HG03469 (cell line): ENCODE measurements around the gene LGR6.
A peak's percentile ranks its signal among the peaks of the same experiment; 100 is the strongest.
"Not testable (repeated sequence)": the region's sequence is repeated elsewhere in the genome, so short reads cannot be mapped to it uniquely, and the experiment has no call there.

Experiments used
- ATAC-seq: cut with Tn5 transposase; IDR thresholded peaks from one replicate; pipeline ENCODE4 v1.9.1; 2021; ENCODE audit warnings: mild to moderate bottlenecking, moderate library complexity, moderate number of reproducible peaks; ENCODE audit not compliant: unreplicated experiment

LGR6 gene

DNA sequence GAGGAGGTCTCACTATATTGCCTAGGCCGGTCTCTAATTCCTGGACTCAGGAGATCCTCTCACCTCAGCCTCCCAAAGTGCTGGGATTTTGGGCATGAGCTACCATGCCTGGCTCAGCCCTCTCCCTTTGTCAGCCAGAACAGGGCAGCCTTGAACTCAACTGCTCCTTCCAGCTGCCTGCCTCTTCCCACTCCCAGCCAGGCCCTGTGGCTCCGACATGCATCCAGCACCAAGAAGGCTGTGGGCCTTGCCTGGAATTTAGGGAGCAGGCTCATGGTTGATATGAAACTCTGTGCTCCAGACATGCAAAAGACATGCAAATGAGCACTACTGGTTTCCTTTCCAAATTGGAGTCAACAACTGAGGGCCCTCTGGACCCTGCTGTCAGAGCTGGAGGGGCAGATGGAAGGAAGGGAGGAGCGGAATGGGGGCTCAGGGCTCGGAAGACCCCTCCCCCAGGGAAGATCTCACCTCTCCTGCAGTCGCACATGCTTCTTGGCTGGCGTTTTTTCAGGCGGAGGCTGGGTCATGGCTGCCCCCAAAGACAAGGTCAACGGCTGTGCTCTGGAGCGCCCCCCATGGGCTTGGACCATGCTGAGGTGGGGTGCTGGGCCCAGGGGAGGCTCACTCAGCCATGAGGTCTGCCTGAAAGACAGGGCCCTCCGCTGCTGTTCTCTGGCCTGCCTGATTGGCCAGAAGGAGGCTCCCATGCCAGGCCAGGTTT, 34.6 kb upstream of the LGR6 start:
- no peak for ATAC-seq

DNA sequence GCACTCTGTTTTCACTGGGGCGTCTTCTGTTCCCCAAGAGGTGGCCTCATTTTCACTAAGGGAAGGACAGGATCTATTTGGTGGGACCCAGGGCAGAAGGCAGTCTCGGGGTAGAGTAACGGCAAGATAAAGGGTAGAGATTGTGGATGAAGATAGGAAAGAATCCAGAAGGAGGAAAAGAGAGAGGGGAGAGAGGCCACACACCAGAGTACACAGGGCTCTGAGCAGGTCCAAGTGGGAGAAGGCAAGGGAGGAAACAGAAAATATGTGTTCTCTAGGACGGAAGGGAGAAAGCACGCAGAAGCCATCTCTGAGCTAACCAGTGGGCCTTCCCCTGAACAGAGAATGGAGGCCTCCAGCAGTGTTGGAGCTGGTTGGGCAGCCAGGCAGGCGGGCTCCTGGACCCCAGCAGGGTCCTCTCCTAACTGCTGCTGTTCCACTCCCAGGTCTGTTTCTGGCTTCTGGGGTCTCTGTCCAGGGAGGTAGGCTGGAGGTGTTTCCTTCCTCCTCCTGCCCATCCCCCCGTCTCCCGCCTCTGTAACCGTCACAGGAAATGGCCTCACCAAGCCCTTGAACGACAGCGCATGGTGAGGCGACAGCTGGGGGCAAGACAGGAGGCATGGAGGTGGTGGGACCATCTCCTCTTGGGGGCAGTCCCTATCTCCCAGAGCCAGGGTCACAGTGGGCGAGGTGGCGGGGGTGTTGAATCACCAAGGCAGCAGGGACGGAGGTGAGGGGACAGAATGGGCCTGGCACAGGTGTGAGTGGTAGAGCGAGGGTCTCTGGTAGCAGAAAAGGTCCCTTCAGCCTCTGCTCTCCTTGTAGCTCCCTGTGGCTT, 33.8 kb upstream of the LGR6 start:
- ATAC-seq, result no peak

DNA sequence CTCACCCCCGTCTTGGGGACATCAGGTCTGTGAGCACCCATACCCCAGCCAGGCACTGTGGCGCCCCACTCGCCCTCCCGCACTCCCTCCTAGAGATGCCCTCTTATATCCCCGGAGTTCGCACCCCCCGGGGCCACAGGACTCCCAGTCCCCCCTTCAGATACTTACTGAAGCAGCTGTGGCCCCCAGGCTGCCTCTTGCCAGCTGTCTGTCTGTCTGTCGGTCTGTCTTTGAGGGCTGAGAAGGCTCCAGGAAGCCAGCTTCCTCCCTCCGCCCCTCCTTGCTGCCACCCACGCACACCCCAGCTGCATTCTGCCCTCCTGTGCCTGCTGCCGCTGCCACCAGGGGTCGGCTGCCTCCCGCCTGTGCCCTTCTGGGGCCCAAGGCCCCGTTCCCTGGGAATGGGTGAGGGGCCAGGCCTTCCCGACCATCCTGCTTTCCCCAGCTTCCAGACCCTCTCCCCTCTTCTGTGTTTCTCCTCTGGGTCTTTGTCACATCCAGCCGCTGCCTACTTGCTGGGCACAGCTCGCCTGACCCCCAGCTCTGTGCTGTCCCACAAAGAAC, 33.1 kb upstream of the LGR6 start, which contains the start of gene PTPN7:
PTPN7 (minus strand) TSS at position 226 of the 564 bp plus-strand sequence. CDS start 1,200 bp downstream, outside the sequence.
- ATAC-seq, result peak; percentile 29

DNA sequence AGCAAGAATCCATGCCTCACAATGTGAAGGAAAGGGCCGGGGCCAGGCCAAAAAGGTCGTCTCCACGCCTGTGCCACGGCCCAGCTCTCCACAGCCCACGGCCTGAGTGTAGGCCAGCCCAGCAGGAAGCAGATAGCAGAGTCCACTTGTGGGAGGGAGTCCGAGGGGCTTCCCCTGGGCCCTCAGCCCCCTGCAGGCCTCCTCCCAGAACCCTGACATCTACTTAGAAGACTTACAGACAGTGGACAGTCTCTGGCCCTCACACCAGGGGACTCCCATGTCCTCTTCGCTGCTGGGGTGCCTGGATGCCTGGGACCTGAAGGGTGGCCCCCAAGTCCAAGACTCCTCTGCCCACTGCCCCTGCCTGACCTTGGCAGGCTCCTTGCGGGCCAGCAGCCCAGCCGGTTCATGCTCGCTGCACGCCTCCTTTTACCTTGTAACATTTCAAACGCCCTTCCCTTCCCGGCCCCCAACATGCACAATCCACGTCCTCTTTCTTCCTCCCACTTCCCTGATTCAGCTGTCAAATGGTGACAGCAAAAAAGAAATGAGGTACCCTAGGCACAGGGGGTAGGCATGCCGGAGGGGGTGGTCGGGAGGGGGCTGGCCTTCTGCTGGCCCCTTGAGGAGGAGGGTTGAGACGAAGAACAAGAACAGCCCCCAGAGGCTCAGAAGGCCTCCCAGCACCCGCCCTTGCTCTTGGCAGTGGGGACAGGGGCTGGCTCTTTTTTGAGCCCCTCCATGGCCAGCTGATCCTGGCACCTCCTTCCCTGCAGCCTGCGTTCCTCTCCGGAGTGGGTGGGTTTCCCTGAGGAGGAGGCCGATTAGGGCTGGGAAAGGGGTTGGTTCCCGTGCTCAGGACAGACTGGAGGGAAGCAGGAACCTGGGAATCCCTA, 32.2 kb upstream of the LGR6 start:
- no peak for ATAC-seq

DNA sequence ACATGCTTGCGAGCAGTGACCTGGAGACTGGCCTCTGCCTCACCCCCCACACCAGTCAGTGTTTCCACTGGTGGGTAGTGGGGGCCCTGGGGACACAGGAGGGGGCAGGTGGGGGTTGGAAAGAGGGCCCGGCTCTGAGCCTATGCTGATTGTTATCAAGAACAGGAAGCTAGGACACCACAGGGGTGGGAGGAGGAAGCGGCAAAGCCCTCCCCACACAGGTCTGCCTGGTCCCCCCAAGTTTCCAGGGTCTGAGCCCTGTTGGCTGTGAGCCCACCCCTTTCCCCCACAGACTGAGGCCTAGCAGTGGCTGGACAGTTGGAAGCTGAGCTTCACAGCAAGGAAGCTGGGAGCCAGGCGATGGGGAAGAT, 31.6 kb upstream of the LGR6 start:
- ATAC-seq, result peak; percentile 29

DNA sequence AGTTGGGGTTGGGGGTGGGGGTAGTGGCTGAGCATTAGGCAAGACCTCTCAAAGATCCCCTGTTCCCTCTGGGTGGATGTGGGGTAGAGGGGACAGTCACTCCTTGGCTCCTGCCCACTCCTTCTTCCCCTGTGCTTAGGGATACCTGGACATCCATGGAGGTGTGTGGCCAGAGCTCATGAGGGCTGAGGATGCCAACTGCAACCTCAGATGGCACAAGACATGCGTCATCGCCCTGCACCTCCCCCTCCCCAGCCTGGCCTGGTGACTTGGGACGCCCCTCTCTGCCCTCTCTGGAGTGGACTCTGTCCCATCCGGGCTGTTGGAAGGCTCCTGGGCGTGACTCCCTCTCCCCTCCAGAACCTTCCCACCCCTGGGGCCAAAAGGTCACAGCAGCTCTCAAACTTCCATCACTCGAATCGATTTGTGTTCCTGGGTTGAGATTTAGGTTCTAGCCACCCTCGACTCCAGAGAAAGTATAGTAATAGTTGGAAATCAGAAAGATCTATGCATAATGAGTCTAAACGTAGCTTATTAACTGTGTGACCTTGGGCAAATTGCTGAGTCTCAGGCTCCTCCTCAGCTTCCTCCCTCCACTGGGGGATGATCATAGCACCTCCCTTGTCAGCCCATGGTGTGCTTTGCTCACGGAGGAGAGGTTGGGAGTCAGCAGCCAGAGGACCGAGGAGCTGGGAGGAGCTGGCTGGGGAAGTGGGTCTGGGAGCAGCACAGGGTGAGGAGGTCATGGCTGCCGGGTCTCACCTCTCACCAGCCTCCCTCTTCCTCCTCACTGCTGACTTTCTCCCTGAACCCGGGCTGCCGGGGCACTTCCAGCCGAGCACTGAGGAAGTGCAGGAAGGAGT, 30.9 kb upstream of the LGR6 start:
- ATAC-seq, result no peak

DNA sequence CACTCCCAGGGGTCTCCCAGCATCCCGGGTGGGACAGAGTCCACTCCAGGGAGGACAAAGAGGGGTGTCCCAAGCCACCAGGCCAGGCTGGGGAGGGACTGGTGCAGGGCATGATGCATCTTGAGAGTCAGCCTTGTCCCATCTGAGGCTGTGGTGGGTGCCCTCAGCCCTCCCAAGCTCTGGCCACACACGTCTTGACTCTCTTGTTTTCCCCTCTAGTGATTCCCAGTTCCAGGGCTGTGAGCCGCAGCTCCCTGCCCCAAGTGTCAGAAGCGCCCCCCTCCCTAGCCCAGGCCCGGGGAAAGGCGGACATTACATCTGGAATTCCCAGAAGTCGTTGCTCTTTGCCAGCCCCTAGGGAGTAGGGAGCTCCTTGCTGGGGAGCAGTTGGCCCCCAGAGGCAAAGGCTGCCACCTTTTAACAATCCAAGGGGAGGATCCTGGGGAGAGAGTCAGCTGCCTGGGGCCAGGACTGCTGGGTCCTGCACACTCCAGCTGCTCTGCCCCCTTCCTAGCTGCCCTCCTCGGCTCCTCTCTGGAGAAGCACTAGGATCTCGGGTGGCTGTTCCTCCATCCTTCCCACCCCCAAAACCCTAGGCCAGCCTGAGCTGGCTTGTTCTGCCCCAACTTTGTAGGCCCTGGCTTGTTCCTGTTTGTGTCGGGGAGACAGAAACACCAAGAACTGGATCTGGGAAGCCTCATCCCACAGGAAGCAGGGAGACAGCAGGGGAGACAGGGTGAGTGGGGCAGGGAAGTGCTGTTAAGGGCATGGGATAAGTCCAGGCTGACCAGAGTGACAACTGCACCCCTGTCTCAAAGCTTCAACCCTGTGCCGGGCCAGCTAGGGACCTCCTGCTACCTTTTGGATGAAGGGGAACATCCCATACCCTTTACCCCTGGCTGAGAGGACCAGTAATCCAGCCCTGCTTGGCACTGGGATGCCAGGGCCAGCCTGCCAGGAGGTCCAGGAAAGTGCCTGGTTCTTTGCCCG, 30.0 kb upstream of the LGR6 start:
- no peak for ATAC-seq

DNA sequence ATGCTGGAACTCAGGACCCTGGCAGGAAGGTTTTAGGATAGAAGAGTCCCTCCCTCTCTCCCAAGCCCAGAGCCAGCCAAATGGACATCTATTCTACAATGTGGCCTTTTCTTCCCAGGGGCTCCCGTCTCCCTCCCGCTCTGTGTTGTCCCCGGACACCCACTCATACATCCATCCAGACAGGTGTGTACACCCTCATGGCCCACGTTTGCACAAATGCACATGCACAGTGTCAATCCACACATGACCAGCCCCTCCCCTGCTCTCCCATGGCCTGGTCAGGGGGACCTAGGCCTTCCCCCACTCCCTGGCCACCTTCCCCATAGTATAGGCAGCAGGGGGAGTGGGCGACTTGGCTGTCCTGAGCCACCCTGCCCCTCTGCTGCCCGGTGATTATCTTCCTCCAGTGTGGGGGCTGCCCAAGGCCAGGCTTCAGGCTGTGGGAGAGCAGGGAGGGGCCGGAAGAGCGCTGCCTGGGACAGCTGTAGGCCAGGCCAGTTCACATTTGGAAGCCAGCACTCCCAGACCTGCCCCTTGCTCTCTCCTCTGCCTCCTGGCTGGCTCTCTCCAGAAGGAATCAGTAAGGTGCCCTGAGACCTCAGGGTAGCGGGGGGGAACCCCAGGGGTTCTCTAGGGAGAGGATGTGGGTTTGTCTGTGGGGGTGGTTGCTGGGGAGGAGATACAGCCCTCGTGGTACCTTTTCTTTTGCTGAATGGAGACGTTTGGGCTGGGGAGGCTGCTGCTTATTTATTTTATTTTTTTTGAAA, 29.1 kb upstream of the LGR6 start:
- ATAC-seq, result peak; percentile 39

DNA sequence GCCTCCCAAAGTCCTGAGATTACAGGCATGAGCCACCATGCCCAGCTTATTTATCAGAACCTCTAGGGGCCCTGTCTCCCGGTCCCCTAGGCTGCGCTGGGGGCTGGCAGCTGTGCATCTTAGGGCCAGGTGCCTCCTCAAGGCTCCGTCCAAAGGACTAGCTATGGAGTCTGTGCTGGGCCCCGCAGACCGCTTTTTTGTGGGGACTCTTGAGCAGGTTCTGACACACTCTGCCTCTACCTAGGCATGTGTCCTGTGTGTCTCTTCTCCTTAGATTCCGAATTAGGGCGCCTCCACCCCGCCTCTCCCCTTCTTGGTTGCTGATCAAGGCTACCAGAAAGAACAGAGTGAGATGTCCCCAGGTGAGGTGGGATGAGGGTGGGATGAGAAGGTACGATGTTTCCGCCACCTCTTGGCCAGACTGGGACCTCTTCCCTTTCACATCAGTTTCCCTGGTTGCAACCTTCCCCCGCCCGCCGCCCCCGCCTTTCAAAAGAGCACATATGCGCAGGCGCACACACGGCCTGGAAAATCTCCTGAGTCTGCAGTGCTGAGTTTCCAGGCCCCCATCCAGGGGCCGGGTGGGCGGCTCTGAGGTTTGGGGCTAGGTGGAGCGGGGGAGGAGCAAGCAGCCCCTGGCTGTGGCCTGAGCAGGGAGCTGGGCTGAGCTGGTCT, 28.2 kb upstream of the LGR6 start:
- ATAC-seq, result no peak

DNA sequence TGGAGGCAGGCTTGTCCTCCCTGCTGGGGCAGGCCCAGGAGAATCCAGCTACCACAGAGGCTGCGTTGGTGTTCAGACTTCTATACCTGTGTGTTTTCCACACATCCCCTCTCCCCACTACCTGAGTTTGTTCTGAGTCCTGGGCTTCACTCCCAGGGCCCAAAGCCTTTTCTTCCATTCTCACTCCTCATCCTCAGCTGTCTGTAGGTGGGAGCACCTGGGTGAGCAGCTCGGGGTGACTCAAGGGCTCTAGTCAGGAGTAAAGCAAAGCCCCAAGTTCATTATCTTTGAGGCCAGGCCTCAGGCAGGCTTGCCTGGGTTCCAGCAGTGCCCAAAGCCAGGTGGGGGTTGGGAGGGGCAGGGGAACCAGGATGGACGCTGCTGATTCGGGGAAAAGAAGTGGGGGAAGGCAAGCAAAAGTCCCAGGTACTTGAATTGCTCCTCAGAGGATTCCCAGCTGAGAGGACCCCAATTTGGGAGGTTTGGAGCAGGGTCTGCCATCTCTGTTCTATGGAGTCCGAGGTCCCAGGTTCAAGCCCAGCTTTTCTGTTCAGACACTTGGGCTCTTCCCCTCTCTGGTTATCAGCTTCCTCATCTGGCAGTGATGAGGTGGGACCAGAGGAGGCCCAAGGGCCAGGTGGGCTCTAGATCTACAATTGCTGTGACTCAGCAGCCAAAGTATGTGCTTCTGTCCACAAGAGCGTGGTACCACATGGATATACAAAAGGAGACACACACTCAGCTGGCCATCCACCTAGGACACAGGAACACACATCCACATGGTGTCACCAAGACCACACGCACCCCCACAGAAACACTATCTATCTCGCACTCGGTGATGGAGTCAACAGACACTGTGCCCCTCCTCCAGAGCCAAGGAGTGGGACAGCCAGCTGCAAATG, 27.4 kb upstream of the LGR6 start:
- no peak for ATAC-seq

DNA sequence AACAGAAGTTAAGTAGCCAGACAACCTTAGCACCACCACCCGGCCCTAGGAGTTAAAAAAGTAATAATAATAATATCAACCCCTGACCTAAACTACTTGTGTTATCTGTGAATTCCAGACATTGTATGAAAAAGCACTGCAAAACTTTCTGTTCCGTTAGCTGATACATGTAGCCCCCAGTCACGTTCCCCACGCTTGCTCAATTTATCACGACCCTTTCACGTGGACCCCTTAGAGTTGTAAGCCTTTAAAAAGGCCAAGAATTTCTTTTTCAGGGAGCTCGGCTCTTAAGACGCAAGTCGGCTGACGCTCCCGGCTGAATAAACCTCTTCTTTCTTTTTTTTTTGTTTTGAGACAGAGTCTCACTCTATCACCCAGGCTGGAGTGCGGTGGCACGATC, 26.5 kb upstream of the LGR6 start:
- not testable (repeated sequence) for ATAC-seq

DNA sequence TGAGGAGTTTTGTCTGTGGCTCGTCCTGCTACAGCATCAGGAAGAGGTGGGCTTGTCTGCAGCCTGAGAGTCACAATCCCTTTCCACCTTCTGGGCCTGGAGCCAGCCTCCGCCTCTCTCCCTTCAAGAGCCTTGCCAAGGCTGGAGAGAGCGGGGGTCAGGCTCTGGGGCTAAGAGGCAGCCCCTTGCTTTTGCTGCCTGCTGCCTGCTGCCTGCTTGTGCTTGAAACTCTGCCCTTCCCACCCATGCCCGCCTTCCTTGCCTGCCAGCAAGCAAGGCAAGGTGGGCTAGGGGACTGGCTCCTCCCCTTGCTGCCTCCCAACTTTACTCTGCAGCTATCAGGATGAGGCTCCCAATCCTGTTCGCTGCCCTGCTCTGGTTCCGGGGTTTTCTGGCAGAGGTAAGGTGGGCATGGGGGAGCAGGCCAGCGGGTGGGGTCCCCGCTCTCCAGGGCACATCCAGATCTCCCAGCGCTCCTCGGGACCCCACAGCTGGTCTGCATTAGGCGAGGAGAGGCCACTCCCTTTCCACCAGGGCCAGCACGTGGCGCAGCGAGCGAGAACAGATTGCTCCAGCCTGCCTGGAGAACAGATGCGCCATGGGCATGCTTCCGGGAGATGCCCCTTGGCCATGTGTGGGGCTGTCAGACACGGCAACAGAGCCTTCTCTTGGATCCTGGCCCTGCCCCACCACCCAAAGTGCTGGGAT, 25.7 kb upstream of the LGR6 start:
- no peak for ATAC-seq

DNA sequence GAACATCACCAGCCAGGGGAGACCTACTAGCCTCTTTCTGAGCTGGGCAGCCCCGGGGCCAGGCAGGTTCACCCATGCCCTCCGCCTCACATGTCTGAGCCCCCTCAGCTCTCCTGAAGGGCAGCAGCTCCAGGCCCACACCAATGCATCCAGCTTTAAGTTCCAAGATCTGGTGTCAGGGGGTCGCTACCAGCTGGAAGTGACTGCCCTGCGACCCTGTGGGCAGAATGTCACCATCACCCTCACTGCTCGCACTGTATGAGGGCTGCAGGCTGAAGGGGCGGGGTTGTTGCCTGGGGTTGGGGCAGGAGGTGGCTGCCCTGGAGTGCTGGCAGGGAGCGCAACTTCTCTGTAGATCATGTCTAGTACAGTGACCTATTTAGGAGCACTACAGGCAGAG, 24.7 kb upstream of the LGR6 start:
- no peak for ATAC-seq

DNA sequence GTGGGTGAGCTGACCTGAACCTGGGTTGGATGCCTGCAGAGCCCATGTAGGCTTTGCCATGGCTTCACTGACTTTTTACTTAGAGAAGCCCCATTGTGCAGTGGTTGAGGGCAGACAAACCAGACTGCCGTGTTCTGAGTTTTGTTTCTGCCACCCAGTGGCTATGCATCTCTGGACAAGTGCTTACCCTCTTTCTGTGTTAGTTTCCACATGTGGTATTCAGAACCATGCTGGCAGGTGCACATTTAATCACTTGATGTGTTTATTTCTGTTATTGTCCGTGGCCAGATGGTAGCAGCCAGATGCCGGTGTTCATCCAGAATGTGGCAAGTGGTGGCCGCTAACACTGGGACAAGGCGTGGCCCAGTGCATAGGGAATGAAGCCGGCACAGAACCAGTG, 22.9 kb upstream of the LGR6 start:
- no peak for ATAC-seq

DNA sequence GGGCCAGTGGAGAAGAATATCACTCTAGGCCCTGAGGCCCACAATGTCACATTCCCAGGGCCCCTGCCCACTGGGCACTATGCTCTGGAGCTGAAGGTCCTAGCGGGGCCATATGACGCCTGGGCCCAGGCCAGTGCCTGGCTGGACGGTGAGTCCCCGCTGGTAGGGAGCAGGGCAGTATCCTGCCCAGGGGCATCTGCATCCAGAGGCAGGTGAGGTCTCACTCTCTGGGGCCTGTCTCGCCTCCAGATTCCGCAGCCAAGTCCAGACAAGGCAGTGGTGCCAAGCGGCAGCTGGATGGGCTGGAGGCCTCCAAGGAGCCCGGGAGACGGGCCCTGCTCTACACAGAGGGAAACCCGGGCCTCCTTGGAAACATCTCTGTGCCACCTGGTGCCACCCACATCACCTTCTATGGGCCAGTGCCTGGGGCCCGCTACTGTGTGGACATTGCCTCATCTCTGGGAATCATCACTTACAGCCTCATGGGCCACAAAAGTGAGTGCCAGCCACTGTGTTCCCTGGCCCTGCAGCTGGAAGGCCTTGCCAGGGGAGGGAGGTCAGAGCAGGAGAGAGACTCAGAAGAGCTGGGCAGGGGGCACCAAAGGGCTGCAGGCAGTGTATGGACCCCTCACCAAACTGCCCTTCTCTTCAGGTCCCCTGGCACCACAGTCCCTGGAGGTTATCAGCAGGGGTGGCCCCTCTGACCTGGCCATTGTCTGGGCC, 22.1 kb upstream of the LGR6 start:
- no peak for ATAC-seq
